HG03095 (cell line): Measurements from ENCODE around the gene CLDN19.
"Not testable (repeated sequence)": the region's sequence is repeated elsewhere in the genome, so short reads cannot be mapped to it uniquely, and the experiment has no call there.

Experiments
- ATAC-seq: cut with Tn5 transposase; IDR thresholded peaks from one replicate; pipeline ENCODE4 v1.9.1; 2021; ENCODE audit warnings: moderate library complexity; ENCODE audit not compliant: unreplicated experiment

The CLDN19 gene

DNA sequence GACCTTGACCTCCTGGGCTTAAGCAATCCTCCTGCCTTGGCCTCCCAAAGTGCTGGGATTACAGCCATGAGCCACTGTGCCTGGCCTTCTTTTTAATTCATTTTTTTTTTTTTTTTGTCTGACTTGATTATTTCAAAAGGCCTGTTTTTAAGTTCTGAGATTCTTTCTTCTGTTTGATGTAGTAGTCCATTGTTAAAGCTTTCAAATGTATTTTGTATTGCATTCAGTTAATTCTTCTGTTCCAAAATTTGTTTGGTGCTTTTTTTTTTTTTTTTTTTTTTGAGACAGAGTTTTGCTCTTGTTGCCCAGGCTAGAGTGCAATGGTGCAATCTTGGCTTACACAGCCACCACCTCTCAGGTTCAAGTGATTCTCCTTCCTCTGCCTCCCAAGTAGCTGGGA, 25.6 kb downstream of the CLDN19 start:
- ATAC-seq: not testable (repeated sequence)

DNA sequence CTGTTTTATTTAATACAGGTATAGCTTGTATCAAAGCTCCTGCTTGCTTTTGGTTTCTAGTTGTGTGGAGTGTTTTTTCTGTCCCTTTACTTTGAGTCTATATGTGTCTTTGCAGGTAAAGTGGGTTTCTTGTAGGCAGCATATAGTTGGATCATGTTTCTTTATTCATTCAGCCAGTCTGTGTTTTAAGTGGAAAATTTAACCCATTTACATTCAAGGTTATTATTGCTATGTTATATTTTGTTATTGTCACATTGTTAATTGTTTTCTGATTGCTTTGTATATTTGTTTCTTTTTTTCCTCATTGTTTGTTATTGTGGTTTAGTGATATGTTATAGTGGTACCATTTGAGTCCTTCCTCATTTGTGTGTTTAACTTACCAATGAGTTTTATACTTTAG, 26.7 kb downstream of the CLDN19 start:
- no peak for ATAC-seq

DNA sequence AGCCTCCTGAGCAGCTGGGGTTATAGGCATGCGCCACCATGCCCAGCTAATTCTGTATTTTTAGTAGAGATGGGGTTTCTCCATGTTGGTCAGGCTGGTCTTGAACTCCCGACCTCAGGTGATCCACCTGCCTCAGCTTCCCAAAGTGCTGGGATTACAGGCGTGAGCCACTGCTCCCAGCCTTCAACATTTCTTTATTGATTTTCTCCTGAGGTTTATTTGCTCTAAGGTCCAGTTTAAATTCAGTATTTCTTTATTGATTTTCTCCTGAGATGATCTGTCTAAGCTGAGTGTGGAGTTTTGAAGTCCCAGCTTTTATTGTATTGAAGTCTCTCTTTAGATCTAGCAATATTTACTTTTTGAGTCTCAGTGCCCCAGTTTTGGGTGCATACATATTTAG, 27.2 kb downstream of the CLDN19 start:
- not testable (repeated sequence) for ATAC-seq

DNA sequence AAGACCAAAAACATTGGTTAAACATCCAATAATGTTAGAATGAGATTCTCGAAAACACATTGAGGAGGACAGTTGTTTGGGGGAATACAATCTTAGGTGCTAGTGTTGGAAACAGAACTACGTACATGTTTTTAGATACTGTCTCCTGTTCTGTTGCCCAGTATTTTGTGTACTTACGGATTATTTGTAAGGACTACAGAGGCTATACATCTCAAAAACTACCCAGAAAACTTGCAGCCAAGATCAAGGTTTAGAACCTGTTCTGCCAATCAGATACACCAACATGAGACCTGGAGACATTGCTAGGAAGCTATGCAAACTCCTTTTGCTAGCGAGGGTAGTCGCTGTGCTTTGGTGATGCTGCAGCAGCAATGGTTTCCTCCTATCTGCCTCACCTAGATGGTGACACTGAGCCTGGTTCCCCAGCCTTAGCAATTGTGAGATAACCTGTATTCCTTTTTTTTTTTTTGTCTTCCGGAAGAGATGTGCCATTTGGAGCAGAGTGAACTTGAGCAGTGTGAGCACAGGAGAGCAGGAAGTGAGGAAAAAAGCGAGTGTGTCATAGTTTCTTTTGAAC, 36.1 kb downstream of the CLDN19 start:
- ATAC-seq: no peak

DNA sequence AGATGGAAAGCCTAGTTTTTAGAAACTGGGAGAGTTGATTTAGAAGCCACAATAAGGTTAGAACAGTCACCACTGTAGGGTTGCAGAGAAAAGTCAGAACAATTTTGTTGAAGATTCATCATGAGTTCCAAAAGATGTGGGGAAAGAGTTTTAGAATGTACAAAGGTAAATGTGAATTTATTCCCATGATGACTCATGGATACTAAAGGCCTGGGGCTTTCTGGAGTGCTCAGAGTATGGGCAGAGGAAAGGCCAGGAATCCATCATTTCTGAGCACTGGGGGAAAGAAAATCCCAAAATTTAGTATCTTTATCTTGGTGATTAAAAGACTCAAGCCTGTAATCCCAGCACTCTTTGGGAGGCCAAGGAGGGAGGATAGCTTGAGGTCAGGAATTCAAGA, 40.0 kb downstream of the CLDN19 start:
- ATAC-seq: no peak

DNA sequence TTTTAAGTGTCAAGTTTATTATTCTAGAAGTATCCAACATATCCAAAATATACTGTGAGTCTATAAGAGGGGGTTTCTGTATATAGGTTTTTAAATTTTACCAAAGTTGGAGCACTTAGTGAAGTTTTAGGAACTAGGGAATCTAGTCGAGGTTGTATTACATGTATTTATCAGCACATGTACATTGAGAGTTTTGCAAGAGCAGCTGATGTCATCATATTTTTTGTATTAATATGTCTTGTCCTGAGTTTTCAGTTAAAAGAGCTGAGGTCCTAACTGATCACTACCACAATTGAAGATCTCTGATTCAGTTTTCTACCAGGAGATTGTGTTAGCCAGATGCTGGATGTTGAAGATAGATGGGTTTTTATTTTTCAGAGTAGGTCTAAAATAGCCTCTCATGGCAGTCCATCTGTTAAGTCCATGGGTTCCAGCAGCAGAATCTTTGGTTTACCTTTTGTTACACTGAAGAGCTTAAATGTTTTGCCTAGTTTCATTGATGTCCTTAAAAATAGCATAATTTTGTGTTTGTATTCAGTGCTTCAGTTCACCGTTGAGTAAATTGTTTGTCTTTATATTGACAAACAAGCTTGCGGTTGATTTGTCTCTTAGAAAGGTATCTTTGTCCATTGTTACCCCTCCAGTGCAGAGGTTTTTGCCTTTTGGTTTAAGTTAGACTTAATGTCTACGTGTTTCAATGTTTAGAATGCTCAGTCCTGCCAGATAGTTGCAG, 41.8 kb downstream of the CLDN19 start:
- ATAC-seq: no peak

DNA sequence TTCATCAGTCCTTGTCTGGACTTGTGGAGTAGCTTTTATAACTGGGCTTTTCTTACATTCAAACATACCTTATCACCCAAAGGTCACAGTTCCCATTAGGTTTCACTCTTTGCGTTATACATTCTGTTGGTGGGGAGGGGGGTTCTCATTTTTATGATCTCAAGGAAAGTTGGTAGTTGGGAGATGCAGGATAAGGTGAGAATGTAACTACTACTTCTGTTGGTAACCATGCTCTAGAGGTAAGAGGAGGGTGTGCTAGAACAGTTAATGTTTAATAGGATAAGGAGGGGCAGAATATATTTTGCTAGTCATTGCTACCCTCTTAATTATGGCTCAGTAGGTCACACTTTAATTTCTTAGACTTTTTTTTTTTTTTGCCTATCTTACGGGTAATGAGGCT, 47.1 kb downstream of the CLDN19 start:
- no peak for ATAC-seq

DNA sequence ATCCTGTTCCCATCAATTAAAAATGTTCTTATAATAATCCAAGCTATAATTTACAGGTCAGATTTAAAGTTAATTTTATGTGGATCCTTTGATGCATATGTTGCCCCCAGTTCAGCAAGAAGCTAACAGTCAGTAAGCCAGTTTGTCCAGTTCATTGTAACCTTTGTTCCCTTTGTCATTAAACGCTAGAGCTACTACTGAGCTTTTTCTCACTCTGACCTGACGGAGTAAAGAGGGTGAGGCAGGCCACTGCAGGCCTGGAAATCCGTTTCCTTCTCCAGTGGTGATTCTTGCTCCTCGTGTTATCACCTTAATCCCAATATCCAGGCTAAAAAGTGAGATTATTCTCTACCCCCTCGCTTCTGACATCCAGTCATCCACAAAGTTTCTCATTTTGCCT, 47.6 kb downstream of the CLDN19 start:
- ATAC-seq: no peak

DNA sequence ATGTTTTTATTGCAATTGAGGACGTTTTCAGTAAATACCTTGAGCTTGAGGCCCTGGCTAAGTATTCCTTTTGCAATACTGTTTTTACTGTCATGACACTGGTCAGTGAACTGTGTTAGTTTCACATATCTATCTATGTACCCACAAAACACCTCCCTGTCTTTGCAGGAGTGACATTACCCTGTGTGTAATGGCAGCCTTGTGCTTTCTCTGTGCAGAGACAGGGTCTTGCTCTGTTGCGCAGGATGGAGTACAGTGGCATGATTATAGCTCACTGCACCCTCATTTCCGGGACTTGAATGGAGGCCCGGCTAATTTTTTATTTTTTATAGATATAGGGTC, 48.9 kb downstream of the CLDN19 start:
- ATAC-seq: no peak

DNA sequence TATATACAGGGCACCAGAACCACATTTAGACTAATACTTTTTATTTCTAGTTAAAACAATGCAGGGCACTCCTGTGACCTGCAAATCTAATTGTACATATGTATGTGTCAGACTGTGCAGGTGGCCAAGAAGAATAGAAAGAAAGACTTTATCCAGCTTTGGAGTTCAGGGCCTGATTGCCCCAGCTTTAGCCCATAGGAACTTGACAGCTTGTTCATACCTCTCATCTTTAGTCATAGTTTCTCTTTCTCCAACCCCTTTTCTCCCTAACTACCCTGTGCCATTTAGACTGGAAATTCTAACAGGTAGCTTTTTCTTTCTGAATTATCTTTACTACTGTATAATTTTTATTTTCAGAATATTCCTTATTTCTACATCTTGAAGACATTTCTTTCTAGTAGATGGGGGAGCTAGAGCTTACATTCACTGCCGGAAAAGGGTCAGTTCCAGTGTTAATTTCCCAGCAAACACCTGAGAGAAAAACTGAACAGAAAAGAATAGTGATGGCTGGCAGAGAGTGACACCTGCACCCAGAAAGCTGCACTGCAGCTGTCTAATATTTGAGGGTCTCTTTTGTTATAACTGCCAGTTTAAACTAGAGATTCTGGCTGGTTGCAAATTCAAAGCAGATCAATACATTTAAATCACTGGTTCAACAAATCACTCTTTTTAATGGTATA, 49.4 kb downstream of the CLDN19 start:
- no peak for ATAC-seq

DNA sequence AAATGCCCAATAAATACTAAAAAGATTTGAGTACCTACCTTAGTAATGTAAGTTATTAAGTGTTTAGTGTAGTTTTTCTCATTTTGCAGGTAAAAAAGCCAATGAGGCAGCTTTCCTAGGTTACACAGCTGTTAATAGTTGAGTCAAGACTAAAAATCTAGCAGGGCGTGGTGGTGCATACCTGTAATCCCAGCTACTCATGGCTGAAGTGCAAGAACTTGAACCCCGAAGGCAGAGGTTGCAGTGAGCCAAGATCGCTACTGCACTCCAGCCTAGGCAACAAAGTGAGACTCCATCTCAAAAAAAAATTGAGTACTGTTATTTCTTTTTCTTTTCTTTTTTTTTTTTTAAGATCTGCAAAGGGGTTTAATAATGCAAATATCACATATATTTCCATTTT, 50.1 kb downstream of the CLDN19 start:
- ATAC-seq: no peak

DNA sequence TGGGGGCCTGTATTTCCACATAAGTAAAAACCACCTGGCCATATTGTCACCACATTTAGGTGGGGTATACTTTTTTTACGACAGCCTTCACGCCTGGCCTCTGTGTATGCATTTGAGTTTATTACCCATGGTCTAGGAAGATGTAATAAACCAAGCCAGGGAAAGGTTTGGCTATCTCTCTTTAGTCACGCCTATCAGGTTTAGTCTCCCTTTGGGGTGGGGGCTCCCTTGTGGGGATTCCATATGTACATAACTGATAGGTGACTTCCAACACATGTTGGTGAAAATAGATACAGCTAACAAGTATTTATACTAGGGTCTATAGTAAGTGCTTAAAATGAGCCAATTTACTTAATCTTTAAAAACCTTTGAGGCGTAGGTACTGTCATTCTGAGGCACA, 53.6 kb downstream of the CLDN19 start:
- ATAC-seq: no peak

DNA sequence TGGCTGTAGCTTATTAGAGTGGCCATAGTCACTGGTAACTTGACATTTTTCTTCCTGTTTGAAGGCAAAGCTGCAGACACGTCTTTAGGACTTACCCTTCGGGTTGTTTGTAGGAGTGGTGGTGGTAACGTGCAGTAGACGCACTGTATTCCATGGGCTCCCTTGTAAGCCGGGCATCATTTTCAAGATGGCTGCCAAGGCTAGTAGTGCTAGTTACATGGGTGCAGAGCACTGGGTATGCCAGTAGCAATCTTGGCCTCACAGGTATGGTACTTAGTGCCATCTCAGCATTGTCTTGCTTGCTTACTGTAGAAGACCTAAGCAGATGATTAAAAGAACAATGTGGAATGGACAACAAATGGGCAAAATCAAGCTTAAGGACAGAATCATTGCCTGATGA, 55.9 kb downstream of the CLDN19 start:
- no peak for ATAC-seq
